ENCODE data around the gene NR6A1.

DNA sequence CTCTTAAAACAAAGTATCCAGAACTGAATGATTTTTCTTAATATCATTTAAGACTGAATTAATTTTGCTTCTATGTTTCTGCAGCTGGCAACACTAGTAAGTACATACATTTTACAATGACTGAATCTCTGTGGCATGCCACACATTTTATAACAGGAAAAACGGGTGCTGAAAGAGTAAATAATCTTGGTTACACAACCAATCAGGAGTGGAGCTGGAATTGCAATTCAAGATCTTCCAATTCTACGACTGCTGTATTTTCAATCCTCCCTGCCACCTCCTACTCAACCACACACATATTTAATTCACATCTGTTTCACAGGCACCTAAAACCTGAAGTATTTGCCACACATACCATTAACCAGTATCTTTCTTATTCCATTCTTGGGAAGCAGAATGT lies 211.2 kb downstream of the NR6A1 start:
- TF ChIP-seq, protein P1, sequence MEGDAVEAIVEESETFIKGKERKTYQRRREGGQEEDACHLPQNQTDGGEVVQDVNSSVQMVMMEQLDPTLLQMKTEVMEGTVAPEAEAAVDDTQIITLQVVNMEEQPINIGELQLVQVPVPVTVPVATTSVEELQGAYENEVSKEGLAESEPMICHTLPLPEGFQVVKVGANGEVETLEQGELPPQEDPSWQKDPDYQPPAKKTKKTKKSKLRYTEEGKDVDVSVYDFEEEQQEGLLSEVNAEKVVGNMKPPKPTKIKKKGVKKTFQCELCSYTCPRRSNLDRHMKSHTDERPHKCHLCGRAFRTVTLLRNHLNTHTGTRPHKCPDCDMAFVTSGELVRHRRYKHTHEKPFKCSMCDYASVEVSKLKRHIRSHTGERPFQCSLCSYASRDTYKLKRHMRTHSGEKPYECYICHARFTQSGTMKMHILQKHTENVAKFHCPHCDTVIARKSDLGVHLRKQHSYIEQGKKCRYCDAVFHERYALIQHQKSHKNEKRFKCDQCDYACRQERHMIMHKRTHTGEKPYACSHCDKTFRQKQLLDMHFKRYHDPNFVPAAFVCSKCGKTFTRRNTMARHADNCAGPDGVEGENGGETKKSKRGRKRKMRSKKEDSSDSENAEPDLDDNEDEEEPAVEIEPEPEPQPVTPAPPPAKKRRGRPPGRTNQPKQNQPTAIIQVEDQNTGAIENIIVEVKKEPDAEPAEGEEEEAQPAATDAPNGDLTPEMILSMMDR (IDR thresholded peaks at IDR 0.05 in 8 of 11, conservative IDR thresholded peaks at IDR 0.05 in 3 of 11), result no peak
- no peak for TF ChIP-seq POLR2A (IDR thresholded peaks at IDR 0.05)
